Measurements from ENCODE around the gene RNU5D-1.

DNA sequence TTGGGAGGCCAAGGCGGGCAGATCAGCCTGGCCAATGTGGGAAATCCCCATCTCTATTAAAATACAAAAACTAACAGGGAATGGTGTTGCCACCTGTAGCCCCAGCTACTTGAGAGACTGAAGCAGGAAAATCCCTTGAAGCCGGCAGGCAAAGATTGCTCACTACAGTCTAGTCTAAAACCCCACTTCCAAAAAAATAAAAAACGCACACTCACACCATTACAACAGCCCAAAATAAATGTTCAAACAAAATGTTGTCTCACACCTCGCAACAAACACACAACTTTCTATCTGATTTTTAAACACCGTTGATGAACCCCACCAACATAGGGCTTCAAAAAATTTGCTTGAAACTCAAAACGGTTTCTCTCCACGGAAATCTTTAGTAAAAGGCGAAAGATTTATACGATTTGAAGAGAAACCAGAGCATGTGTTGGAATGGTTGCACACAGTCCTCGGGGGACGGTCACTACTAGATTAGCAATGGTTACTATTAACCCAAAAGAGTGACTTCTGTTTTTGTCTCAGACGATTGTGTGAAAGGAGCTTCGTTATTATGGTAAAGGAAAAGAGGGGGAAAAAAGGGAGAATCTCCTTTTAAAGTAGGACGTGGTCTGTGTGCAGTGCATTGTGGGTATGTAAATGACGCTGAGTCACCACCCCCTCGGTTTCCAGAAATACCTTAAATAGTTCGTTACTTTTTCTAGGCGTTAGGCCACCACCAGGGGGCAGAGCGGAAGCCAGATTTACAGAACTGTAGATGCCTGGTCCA is at the start of gene RNU5D-1:
- TF ChIP-seq, protein P1, sequence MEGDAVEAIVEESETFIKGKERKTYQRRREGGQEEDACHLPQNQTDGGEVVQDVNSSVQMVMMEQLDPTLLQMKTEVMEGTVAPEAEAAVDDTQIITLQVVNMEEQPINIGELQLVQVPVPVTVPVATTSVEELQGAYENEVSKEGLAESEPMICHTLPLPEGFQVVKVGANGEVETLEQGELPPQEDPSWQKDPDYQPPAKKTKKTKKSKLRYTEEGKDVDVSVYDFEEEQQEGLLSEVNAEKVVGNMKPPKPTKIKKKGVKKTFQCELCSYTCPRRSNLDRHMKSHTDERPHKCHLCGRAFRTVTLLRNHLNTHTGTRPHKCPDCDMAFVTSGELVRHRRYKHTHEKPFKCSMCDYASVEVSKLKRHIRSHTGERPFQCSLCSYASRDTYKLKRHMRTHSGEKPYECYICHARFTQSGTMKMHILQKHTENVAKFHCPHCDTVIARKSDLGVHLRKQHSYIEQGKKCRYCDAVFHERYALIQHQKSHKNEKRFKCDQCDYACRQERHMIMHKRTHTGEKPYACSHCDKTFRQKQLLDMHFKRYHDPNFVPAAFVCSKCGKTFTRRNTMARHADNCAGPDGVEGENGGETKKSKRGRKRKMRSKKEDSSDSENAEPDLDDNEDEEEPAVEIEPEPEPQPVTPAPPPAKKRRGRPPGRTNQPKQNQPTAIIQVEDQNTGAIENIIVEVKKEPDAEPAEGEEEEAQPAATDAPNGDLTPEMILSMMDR (conservative IDR thresholded peaks at IDR 0.05 in 1 of 2, IDR thresholded peaks at IDR 0.05 in 1 of 2; ENCODE audit: extremely low read depth in 1 of 2, insufficient read depth in 1 of 2, low read depth in 1 of 2, low read length in 2 of 2): peak; percentile 77 to 86
- TF ChIP-seq EZH2 (IDR thresholded peaks at IDR 0.05; ENCODE audit: borderline replicate concordance, low read length): no peak

Measured in mammary epithelial cell (primary cell).